GOT3 (cell line): ENCODE measurements around the gene EIF4ENIF1.
"Not testable (repeated sequence)": the region's sequence is repeated elsewhere in the genome, so short reads cannot be mapped to it uniquely, and the experiment has no call there.

Source experiments
- DNase-seq: peaks from one replicate; lab custom pipeline; 2025; ENCODE audit warnings: mixed read lengths; lab: John Stamatoyannopoulos, UW

Gene EIF4ENIF1

DNA sequence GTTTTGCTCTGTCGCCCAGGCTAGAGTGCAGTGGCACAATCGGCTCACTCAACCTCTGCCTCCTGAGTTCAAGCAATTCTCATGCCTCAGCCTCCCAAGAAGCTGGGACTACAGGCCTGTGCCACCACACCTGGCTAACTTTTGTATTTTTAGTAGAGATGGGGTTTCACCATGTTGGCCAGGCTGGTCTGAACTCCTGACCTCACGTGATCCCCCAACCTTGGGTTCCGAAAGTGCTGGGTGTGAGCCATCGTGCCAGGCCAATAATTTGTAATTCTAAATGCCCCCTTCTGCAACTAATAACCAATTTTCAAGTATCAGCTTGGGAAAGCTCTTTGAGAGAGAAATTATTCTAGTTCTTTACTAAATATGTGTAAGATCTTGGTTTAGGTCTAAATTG, 3.7 kb upstream of the EIF4ENIF1 start:
- DNase-seq = not testable (repeated sequence)

DNA sequence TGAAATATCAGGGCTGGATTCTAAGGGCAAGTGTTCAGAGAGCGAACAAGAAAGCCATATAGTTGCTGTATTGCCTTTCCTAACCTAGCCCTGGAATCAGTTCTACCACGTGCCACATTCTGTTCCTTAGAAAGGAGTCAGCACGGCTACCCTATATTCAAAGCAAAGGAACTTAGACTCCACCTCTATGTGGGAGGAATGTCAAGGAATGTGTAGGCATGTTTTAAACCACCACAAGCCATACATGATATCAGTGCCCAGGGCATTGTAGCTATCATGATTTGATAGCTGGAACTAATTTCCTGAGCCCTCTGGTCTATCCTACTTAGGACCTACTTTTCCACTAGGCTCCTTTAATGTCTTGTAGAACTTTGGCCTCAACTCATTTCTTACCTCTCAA, 2.5 kb upstream of the EIF4ENIF1 start:
- no peak for DNase-seq

DNA sequence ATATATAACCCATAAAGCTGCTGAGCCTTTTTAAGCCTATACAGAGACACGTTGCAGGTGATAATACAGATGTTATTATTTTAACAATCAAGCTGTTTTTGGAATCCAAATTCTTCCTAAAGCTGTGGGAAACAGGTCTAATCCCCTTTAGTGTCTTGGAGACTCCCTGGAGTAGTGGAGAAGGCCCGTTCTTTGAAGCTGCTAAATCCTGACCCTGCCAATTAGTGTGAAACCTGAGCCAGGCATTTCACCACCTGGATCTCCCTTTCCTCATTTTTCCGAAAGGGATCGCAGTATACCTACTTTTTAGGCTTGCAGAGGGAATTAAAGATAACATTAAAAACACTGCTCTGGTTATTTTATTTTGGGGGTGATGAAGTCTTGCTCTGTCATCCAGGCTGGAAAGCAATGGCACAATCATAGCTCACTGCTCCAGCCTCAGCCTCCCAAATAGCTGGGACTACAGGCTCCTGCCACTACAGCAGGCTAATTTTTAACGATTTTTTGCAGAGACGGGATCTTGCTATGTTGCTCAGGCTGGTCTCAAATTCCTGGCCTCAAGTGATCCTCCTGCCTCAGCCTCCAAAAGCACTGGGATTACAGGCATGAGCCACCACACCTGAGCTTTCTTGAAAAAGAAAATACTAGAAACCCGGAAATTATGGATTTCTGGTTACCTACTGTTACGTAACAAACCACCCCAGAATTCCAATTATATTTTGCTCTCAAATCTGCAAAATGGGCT, 1.7 kb upstream of the EIF4ENIF1 start:
- DNase-seq = no peak

DNA sequence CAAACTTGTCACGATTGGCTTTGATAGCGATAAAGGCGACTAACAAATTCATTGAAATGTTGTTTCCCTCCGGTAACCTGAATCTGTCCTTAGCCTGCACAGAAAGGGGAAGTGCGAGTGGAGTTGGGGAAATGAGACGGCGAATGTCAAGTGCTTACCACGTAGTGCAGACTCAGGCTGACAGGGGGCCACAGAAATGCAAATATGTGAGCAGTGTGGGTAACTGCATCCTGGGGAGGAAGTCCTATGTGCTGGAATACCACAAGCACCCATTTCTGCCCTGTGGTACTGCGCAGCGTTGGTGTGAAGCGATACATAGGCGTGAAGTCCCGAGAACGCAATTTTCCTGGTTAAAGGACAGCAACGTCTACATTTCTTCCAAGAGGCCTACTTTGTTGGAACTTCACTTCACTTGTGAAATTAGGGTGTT, 869 bp upstream of the EIF4ENIF1 start:
- DNase-seq = no peak

DNA sequence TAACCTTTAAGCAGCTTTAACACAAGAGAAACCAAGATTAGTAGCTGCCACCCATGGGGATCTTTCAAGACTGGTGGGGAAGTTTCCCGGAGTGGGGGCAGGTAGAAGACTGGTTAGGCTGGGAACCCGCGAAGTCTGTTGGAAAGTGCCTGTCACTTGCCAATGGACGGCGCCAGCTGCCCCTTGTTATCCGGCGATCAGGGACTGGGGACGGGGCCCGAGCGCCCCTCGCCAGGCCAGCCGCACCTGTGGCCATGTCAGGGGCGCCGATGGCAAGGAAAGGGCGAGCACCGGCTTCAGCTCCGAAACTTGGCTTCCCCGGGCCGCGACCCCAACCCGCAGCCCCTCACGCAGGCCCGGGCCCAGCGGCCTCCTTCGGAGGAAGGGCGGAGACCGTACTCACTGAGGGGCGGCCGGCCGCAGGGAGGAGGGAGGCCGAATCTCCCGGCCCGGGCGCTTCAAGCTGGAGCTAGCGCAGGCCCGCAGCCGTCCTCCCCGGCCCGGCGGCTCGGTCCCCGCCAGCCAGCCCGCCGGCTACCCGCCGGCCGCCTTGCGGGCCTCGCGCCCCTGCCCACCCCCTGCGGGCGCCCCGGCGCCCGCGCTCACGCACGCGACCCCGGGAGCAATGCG, 539 bp downstream of the EIF4ENIF1 start:
- DNase-seq = no peak

DNA sequence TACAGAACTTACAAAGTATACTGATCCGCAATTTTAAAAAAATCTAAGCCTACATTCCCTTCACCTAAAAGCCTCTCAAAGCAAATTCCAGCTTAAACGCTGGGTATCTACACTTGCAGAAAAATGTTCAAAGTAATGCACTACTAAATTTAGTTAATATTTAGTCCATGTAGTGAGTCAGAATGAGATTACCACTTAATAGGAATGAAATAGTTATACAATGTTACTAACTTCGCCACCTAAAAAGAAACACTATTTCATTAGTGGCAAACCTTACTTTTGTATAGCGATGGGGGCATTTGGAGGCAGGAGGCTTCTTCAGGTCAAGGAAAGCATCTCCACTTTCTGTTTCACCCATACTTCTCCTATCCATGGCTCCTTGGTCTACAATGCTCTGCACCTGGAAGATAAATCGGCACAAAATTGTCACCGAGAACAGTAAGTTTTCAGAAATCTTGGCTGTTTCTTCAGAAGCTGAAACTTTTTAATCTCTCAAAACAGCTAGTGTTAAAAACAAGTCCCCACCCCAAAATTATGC, 1.2 kb downstream of the EIF4ENIF1 start:
- DNase-seq = no peak

DNA sequence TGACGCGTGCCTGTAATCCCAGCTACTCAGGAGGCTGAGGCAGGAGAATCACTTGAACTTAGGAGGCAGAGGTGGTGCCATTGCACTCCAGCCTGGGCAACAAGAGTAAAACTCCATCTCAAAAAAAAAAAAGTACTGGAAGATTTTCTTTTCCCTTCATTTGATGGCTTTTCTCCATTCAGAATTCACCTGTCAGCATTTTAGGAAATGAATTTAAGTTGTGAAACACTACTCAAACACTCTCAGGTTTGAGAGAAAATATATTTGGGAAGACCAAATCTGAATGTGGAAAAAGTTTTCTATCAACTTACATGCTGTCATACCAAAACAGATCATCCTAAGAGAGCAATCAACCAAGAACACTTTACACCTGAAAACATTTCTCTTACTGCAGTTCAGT, 2.7 kb downstream of the EIF4ENIF1 start:
- no peak for DNase-seq

DNA sequence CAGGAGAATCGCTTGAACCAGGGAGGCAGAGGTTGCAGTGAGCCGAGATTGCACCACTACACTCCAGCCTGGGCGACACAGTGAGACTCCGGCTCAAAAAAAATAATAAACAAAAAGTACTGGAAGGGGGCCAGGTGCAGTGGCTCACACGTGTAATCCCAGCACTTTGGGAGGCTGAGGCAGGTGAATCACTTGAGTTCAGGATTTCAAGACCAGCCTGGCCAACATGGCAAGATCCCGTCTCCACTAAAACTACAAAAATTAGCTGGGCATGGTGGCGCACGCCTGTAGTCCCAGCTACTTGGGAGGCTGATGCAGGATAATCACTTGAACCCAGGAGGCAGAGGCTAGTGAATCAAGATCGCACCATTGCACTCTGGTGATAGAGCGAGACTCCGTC, 3.3 kb downstream of the EIF4ENIF1 start:
- not testable (repeated sequence) for DNase-seq

DNA sequence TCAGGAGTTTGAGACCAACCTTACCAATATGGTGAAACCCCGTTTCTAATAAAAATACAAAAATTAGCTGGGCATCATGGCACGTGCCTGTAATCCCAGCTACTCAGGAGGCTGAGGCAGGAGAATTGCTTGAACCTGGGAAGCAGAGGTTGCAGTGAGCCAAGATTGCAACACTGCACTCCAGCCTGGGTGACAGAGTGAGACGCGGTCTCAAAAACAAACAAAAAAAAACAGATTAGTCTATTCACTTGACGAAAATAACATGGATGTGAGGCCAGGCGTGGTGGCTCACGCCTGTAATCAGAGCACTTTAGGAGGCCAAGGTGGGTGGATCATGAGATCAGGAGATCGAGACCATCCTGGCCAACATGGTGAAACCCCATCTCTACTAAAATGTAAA, 7.2 kb downstream of the EIF4ENIF1 start:
- not testable (repeated sequence) for DNase-seq

DNA sequence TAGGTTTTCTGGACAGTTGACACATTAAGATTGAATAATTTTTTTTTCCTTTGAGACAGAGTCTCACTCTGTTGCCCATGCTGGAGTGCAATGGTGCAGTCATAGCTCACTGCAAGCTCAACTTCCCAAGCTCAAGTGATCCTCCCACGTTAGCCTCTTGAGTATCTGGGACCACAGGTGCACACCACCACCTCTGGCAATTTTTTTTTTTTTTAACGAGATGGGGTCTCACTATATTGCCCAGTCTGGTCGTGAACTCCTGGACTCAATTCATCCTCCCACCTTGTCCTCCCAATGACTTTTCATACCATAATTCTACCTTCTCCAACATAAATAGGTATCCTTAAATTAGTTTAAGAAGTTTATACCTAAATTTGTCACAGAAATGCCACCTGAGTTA, 8.5 kb downstream of the EIF4ENIF1 start:
- no peak for DNase-seq

DNA sequence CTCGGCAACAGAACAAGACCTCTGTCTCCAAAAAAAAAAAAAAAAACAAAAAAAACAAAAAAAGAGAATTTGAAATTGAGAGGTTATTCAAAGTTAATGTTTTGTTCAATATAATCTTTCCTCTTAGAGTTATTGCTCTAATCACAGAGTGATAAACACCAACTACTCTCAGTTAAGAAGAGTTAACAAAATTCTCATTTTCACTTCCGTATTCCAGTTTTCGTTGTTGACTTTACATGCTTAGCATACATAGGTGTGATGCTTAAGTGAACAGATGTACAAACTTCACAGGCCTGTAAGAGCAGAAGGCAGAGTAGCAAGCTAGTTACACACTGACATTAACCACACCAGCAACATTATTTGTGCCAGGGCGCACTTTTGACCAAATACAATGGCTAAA, 12.3 kb downstream of the EIF4ENIF1 start:
- DNase-seq = no peak

DNA sequence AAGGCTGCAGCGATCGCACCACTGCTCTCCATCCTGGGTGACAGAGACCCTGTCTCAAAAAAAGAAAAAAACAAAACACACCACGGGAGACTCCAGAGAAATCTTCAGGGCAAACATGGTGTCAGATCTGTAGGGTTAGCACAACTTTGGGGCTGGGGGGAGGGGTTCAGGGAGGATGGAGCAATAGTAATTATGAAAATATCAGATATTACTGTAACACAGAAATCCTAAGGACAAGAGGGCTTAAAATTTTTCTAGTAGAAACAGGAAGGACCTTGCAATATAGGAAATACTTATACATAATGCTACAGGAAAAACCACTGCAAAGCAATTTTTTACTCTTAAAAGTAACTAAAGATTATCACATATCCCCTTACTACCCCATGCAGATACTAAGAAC, 13.8 kb downstream of the EIF4ENIF1 start:
- DNase-seq = no peak

DNA sequence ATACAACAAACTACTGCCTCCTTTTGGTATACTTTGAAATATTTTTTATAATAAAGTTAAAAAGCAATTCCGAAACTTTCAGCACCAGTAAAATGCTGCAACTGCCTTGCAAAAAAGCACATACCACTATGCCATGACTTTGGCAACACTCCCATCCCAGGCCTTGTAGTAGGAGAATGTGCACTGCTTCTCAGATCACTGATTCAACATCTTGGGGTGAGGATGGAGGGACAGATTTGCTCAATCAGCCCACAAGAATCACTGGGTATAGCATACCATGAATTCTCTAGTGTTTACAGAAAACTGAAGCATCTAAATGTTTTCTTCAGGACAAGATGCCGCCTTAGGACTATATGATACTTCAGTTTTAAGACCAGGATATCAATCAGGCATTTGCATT, 14.9 kb downstream of the EIF4ENIF1 start:
- DNase-seq = no peak

DNA sequence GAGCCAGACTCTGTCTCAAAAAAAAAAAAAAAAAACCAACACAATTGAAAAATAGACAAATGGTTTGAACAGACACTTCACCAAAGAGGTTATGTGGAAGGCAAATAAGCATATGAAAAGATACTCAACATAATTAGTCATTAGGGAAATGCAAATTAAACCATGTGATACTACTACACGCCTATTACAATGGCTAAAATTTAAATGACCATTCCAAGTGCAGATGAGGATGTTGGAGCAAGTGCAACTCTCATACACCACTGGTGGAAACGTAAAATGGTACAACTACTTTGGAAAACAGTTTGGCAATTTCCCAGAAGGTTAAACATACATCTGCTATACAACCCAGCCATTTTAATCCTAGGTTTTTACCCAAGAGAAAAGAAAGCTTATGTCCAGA, 24.3 kb downstream of the EIF4ENIF1 start:
- DNase-seq = no peak

DNA sequence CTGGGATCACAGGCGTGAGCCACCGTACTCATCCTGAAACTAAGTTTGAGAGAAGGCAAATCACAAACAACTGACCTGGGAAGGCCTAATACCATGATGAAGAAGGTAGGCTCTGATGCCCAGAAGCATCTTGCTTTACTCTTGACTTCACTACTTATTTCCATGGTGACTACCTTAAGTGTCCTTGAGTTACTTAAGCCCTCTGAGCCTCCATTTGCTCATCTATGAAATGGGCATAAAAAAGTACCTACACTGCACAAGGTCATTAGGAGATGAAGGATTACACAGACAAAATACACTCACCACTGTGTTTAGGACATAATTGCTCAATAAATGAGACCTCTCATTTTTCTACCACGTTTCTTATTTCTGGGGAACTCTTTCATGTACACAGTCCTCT, 27.9 kb downstream of the EIF4ENIF1 start:
- DNase-seq = no peak

DNA sequence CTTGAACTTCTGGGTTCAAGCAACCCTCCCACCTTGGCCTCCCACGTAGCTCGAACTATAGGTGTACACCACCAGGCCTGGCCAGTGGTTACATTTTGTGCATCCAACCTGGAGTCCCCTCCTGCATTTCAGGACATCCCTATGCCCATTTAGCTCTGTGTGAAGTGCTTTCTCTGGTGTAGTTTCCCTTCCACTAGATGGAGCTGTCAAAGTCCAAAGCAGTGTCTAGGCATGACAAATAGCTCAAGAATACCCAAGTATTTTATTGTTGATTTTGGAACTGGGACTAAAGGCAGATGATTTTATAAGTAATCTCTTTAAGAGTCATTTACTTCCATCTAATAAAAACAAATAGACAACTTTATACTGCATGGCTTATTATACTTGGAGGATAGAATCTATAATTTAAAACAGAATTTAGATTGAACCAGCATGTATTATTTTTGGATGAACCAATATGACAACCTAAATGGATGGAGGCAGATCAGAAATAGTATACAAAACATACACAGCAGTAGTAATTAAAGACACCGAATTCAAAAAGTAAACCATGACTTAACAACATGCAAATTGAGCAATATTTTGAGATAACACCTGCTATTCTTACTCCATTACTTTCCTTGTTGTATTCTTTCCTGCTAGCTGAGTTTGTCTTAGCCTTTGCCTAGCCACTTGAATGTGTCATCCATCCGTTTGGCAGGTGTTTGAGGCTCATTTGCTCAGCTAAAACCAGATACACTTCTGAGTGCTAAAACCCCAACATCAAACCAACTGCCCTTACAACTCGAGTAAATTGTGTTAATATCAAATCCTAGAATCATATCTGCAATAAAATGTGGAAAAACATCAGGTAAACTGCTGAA, 37.7 kb downstream of the EIF4ENIF1 start:
- no peak for DNase-seq

DNA sequence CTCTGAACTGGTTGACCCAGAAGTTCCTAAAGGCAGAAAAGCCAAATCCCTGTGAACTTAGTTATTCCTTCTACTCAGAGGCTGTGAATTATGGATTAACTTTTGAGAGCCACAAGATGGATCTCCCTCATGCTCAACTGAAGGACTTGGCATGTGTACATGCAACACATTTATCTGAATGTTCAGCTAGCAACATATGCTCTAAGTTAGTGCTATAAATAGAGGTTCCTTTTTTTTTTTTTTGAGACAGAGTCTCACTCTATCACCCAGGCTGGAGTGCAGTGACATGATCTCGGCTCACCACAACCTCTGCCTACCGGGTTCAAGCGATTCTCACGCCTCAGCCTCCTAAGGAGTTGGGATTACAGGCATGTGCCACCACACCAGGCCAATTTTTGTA, 40.1 kb downstream of the EIF4ENIF1 start:
- DNase-seq = no peak

DNA sequence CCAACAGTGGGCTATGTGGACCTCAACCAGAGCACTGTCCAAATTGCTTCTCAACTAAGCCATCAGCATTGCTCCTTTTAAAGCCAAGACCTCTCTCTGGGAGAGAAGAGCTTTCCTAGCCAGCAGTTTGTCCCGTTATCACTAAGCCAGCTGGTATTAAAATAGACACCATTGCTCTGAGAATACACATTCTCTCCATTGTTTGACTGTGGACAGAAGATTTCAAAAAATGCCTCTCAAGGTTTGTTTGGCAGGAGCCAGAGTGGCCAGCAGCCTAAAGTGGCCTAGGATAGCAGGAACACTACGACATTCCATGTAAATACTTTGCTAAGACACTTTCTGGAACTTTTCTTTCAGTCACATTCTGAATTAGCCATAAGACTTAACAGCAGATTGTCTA, 41.3 kb downstream of the EIF4ENIF1 start:
- no peak for DNase-seq

DNA sequence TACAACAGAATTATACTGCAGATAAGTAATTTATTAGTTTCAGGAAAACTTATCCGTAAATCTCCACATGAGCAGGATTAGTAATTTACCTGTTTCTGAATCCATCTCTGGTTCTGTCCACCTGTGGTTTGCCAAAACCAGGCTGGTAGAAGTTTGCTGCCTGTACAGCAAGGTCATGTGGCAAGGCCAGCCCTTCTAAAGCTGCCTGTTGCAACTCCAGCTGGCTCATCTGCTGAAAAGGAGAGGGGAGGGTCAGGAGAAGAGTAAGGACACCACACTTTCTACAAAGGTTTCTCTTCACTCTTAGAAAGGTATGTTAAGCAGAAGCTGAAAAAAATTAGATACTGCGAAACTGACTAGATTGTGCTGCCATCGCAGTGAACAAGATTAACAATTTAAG, 42.3 kb downstream of the EIF4ENIF1 start:
- no peak for DNase-seq

DNA sequence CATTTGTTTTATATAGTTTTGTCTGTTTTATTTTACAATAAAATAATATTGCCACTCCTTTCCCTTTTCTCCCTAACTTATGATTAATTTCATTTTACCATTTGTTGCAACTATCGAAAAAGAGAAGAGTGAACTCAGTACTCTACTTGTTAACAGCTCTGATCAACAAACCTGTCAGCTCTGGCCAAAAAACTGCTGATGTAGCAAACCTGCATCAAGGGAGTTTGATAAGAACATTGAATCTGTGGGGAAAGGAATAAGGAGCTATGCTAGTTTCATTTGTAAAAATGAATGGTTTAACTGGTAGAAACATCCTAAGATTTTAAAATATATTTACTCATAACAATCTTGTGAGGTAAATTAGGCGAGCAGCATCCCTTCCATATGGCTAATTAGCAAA, 42.9 kb downstream of the EIF4ENIF1 start:
- no peak for DNase-seq

DNA sequence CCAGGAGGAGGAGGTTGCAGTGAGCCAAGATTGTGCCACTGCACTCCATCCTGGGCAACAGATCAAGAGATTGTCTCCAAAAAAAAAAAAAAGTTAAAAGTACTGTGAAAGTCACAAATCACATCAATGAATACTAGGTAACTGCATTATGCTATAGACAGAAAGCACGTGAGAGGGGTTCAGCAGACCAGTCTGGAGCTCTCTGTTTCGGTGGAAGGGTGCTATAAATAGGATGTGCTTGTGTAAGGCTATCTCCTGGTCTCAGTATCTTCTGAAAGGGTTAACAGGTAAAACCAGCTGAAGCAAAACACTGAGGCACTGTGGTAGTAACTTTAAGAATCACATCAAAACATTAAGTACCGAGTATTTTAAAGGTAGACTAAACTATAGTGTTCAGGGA, 43.4 kb downstream of the EIF4ENIF1 start:
- no peak for DNase-seq

DNA sequence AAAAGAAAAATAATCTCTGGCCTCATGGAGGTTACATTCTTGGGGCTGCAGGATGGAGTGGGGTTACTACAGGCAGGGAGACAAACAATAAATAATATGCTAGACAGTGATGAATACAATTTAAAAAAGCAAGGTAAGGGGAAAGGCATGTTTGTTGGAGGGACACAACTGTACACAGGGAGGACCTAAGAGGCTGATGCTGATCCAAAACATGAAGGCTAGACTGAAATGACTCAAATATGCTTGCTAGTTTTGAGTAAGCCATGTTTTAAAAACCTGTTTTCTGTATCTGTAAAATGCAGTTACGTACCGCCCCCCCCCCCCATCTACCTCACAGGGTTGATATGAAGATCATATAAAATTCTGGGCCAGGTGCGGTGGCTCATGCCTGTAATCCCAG, 44.0 kb downstream of the EIF4ENIF1 start:
- DNase-seq = no peak

DNA sequence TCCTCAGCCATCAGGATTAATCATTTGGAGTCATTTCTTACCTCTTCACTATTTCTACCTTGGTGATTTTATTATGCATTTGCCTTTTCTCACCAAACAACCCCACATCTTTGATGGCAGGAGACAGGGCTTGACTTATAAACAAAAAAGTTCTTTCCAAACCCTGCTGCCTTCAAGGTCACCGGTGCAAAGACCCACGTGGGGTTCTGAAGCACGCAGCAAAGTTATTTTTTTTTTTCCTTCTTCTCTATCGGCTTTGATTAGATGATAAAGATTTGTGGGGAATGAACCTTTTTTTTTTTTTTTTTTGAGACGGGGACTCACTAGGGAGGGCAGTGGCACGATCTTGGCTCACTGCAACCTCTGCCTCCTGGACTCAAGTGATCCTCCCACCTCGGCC, 46.1 kb downstream of the EIF4ENIF1 start:
- DNase-seq = no peak
